HPDE6-E6E7 (cell line): ENCODE results near the gene SERTAD2.

ENCODE experiments used
- DNase-seq: peaks from one replicate; pipeline ENCODE4 v3.0.0; 2011; ENCODE audit warnings: missing footprints; ENCODE audit errors: extremely low spot score

SERTAD2 gene

GRCh38 chr2:64627860-64628841 is 25.6 kb downstream of the SERTAD2 start:
- no peak for DNase-seq

GRCh38 chr2:64626963-64627760 is 26.6 kb downstream of the SERTAD2 start:
- no peak for DNase-seq

- no peak for DNase-seq
These were observed 27.4 kb downstream of the SERTAD2 start for GRCh38 chr2:64626146-64626809.

- DNase-seq: no peak
These were observed 28.2 kb downstream of the SERTAD2 start for GRCh38 chr2:64625299-64626145.

GRCh38 chr2:64624862-64625261 is 28.9 kb downstream of the SERTAD2 start:
- DNase-seq: no peak

DNA sequence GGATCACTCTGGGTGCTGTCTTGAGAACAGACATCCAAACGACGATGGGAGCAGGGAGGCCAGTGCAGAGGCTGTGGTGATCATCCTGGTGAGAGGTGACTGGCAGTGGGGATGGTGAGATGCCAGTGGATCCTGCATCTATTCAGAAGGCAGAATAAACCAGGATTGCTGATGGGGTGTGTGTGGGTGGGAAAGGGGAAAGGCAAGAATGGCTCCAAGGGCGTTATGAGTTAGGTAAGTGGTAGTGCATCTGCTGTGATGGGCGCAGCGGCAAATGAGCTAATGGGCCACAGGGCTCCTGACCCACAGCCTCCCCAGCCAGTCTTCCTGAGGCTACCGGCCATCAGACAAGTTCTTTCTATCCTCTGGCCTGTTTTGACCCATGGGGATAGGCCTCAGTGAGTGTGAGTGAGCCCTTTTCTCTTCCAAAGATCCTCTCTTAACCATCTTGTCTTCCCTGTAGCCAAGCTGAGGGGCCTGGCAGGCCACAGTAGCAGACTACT is 29.6 kb downstream of the SERTAD2 start:
- no peak for DNase-seq

DNA sequence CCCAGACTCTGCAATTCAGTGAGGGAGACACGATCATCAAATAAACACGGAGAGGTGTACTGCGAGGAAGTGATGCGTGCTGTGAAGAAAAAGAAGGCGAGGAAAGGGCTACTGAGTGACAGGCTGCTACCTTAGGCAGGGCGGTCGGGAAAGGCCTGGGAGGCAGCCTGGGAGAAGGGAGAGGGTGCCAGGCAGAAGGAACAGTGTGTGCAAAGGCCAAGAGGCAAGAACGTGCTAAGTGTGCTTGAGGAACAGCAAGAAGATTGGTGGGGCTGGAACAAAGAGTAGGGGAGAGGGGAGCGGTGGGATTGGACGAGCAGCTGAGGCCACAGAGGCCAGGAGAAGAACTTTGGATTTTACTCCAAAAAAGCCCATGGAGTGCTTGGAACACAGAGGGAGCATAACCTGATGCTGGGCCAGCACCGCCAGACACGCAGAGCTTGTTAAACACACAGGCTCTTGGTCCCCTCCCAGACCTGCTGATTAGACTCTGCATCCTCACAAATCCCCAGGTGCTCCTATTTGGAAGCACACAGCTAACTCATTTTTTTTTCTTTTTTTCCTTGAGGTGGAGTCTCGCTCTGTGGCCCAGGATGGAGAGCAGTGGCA is 30.4 kb downstream of the SERTAD2 start:
- no peak for DNase-seq

- no peak for DNase-seq
These were observed 31.1 kb downstream of the SERTAD2 start for GRCh38 chr2:64622443-64623241.

DNA sequence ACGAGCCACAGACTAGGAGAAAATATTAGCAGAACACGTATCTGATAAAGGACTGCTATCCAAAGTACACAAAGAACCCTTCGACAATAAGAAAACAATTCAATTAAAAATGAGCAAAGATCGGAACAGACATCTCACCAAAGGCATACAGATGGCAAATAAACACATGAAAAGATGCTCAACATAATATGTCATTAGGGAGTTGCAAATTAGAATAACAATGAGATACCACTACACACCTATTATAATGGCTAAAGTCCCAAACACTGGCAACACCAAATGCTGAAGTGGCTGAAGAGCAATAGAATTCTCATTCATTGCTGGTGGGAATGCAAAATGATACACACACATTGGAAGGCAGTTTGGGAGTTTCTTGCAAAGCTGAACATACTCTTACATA is 33.1 kb downstream of the SERTAD2 start:
- no peak for DNase-seq

- no peak for DNase-seq
These were observed 36.0 kb downstream of the SERTAD2 start for GRCh38 chr2:64617631-64618151.

DNA sequence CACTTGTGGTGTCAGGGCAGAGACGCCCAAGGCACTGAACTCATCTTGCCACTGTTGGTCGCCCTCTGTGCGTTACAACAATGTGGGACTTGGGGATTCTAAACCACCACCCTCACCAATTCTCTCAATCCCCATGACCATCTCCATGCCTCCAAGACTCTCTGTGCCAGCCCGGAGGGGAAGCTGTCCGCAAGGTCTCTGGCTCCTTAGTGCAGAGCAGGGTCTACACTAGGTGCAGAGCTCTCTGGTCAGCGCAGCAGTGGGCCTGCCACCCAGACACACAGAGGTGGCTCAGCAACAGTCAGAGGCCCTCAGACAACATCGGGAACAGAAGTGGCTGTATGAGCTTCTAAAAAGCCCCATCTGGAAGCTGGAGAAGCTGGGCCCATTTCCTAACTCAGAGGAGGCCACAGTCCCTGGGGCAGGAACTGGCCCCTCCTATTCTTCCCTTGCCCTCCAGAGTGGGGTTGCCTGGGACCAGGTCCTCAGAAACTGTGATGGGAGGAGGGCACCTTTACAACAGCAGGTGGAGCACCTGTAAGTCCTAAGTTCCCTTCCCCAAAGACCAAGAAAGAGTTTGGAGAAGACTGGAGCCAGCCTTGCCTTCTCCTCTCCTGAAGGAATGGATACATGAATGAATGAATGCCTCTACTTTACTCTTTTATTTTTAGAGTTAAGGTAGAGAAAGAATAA is 37.7 kb downstream of the SERTAD2 start:
- DNase-seq: no peak

- no peak for DNase-seq
These were observed 38.4 kb downstream of the SERTAD2 start for GRCh38 chr2:64615192-64615763.

DNA sequence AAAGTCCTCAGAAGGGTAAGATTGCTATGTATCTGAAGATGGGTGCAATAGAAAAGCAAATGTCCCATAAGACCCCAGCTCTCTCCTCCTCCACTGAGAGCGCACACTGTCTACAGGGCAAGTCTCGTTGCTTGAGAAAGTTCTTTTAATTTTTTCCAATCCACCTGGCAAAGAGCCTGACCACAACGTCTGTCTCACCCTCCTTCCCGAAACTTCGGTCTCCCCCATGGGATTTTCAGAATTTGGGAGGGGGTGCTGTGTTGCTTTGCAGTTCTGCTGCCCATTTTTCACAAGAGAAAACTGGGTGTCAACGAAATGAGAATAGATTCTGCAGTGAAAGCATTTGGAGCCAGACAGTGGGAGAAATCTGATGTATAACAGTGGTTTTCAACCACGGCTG is 40.4 kb downstream of the SERTAD2 start:
- no peak for DNase-seq

DNA sequence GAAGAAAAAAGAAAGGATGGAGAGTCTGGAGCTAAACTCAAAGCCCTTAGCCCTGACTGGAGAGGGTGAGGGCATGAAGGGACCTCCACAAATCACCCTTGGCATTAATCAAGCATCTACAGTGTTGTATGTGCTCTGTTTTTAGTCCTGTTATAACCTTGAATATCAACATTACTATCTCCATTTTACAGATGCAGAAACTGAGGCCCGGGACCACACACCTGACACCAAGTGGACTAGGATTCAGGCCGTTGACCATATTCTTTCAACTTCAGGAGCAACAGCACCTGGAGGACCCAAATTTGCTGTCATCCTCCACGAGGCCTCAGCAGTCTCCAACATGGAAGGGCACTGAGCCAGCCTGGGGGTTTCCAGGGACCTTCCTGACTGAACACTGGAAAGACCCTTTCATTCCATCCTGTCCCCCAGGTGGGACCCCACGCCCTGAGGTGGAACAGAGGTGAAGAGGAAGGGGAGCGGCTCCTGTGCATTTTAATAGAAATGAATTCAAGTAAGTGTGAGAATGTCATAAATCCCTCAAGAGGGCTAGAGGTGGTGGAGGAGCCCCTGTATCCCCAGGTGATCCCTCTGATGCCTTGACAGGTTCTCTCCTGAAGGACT is 41.0 kb downstream of the SERTAD2 start:
- DNase-seq: no peak

GRCh38 chr2:64610316-64610855 is 43.3 kb downstream of the SERTAD2 start:
- no peak for DNase-seq

- no peak for DNase-seq
These were observed 43.8 kb downstream of the SERTAD2 start for GRCh38 chr2:64609942-64610281.

GRCh38 chr2:64609227-64609941 is 44.3 kb downstream of the SERTAD2 start:
- DNase-seq: peak; percentile 53
